WTC11 (cell line): ENCODE measurements around the gene HLA-DPB1. TPM values are rescaled to one million over a fixed set of nuclear protein-coding genes. Genes with fewer than 3 reads are reported as not detected.
"Not testable (repeated sequence)": the region's sequence is repeated elsewhere in the genome, so short reads cannot be mapped to it uniquely, and the experiment has no call there.

Source experiments
- ATAC-seq: fragments of 200-7000 bp; cut with Tn5 transposase; 2 replicates; pipeline ENCODE4 v1.10.0; 2021; ENCODE audit warnings: mild to moderate bottlenecking, moderate library complexity
- CTCF ChIA-PET: fragments of 300-600 bp; sonication (Branson Sonifier 250); formaldehyde crosslinking; loops from one replicate; lab custom pipeline; 2021; ENCODE audit warnings: antibody characterized with exemption; lab: Charles Lee
- POLR2A ChIA-PET: fragments of 350-600 bp; sonication (Branson Sonifier 250); formaldehyde crosslinking; loops from one replicate; lab custom pipeline; 2021; ENCODE audit warnings: antibody characterized with exemption; lab: Charles Lee
- DNase-seq: peaks from one replicate; pipeline ENCODE4 v3.0.0; 2021; ENCODE audit warnings: low spot score
- H3K27ac Mint-ChIP-seq: 2 replicates; pipeline ENCODE4 v1.8.0; 2021; ENCODE audit warnings: mixed read lengths
- H3K27me3 Mint-ChIP-seq: 2 replicates; pipeline ENCODE4 v1.8.0; 2021; ENCODE audit warnings: low read depth, mild to moderate bottlenecking, moderate library complexity, mixed read lengths
- H3K36me3 Mint-ChIP-seq: 2 replicates; pipeline ENCODE4 v1.8.0; 2021; ENCODE audit warnings: mixed read lengths
- H3K4me1 Mint-ChIP-seq: 2 replicates; pipeline ENCODE4 v1.8.0; 2022; ENCODE audit warnings: mixed read lengths
- H3K4me3 Mint-ChIP-seq: 2 replicates; pipeline ENCODE4 v1.8.0; 2021; ENCODE audit warnings: mild to moderate bottlenecking, moderate library complexity, mixed read lengths
- H3K9me3 Mint-ChIP-seq: 2 replicates; pipeline ENCODE4 v1.8.0; 2021; ENCODE audit warnings: mixed read lengths
- AR ChIP-seq: fragments of 250-450 bp; sonication (Bioruptor Pico); IDR thresholded peaks from 2 replicates; pipeline ENCODE4 v1.9.0; 2021; ENCODE audit warnings: mild to moderate bottlenecking
- ATF1 ChIP-seq: sonication (generic); formaldehyde crosslinking; IDR thresholded peaks from 2 replicates; pipeline ENCODE4 v1.8.1; 2023; ENCODE audit warnings: mild to moderate bottlenecking, moderate library complexity, missing genetic modification reagents
- ATF2 ChIP-seq: sonication (generic); formaldehyde crosslinking; IDR thresholded peaks from 2 replicates; pipeline ENCODE4 v1.8.1; 2022; ENCODE audit warnings: low read depth, missing genetic modification reagents, borderline replicate concordance
- CBFB ChIP-seq: sonication (generic); formaldehyde crosslinking; IDR thresholded peaks from 2 replicates; pipeline ENCODE4 v1.8.1; 2022; ENCODE audit warnings: mild to moderate bottlenecking, low read depth, missing genetic modification reagents
- EMX1 ChIP-seq: fragments of 250-450 bp; sonication (Bioruptor Pico); IDR thresholded peaks from 2 replicates; pipeline ENCODE4 v1.8.0; 2021; ENCODE audit warnings: mild to moderate bottlenecking
- JAZF1 ChIP-seq: fragments of 250-450 bp; sonication (Bioruptor Pico); IDR thresholded peaks from 2 replicates; pipeline ENCODE4 v1.9.0; 2021; ENCODE audit warnings: moderate library complexity, mild to moderate bottlenecking, inconsistent platforms
- MLX ChIP-seq: sonication (generic); formaldehyde crosslinking; IDR thresholded peaks from 2 replicates; pipeline ENCODE4 v1.8.1; 2023; ENCODE audit warnings: mild to moderate bottlenecking, missing genetic modification reagents, moderate library complexity
- MXD4 ChIP-seq: fragments of 250-450 bp; sonication (Bioruptor Pico); IDR thresholded peaks from 2 replicates; pipeline ENCODE4 v1.8.0; 2021; ENCODE audit warnings: mild to moderate bottlenecking, moderate library complexity, borderline replicate concordance
- NR2C2 ChIP-seq: sonication (generic); formaldehyde crosslinking; IDR thresholded peaks from 2 replicates; pipeline ENCODE4 v1.8.0; 2022; ENCODE audit warnings: mild to moderate bottlenecking, missing genetic modification reagents
- SOX15 ChIP-seq: fragments of 250-450 bp; sonication (Bioruptor Pico); IDR thresholded peaks from 2 replicates; pipeline ENCODE4 v1.9.0; 2021; ENCODE audit warnings: mild to moderate bottlenecking
- SP1 ChIP-seq: sonication (generic); formaldehyde crosslinking; conservative IDR thresholded peaks from 2 replicates; pipeline ENCODE4 v1.8.1; 2022; ENCODE audit warnings: missing genetic modification reagents
- TP53 ChIP-seq: sonication (generic); formaldehyde crosslinking; IDR thresholded peaks from 2 replicates; pipeline ENCODE4 v1.8.1; 2023; ENCODE audit warnings: mild to moderate bottlenecking, missing genetic modification reagents
- ZNF121 ChIP-seq: sonication (generic); formaldehyde crosslinking; IDR thresholded peaks from 2 replicates; pipeline ENCODE4 v1.8.0; 2023; ENCODE audit warnings: missing genetic modification reagents
- ZNF263 ChIP-seq: sonication (generic); formaldehyde crosslinking; IDR thresholded peaks from 2 replicates; pipeline ENCODE4 v1.8.1; 2022; ENCODE audit warnings: low read depth, mild to moderate bottlenecking, moderate library complexity, missing genetic modification reagents
- ZNF423 ChIP-seq: fragments of 250-450 bp; sonication (Bioruptor Pico); IDR thresholded peaks from 2 replicates; pipeline ENCODE4 v2.1.2; 2022; ENCODE audit warnings: mild to moderate bottlenecking, moderate library complexity
- total RNA-seq: library from RNA; stranded (reverse); gene quantifications from 3 replicates; pipeline ENCODE4 v1.2.3, GENCODE V29; 2021
- TF ChIP-seq, protein P1 (sequence below): sonication (generic); formaldehyde crosslinking; IDR thresholded peaks from 2 replicates; pipeline ENCODE4 v1.8.0; 2022; ENCODE audit warnings: mild to moderate bottlenecking, missing genetic modification reagents
- TF ChIP-seq, protein P2 (sequence below): sonication (generic); formaldehyde crosslinking; IDR thresholded peaks from 2 replicates; pipeline ENCODE4 v1.8.0; 2023; ENCODE audit warnings: missing genetic modification reagents
- TF ChIP-seq, protein P3 (sequence below): sonication (generic); formaldehyde crosslinking; IDR thresholded peaks from 2 replicates; pipeline ENCODE4 v1.8.0; 2022; ENCODE audit warnings: mild to moderate bottlenecking, missing genetic modification reagents
- TF ChIP-seq, protein P4 (sequence below): sonication (generic); formaldehyde crosslinking; IDR thresholded peaks from 2 replicates; pipeline ENCODE4 v1.8.1; 2023; ENCODE audit warnings: mild to moderate bottlenecking, missing genetic modification reagents, borderline replicate concordance

The HLA-DPB1 gene
- total RNA-seq, 1 experiment from 2014 or later: 18.0 TPM

DNA sequence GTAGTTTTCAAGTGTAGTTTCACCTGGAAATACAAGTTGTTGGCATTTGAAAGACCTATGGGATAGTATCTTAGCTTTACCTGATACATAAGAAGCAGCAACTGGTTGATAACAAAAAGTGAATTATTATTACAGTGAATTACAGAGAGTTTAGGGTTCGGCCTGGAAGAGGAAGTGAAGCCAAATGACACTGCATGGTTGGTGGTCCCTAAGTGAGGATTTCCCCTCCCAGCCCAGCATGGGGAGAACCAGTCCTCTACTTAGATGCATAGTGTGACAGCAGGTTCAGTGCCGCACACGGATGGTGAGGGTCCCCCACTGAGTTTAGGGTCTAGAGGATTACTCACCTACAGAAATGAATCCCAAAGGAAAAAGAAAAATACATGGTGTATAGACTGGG, 18.1 kb downstream of the HLA-DPB1 start:
- TF ChIP-seq SOX15 (CRISPR knock-in tag): no peak
- TF ChIP-seq ZNF423 (CRISPR knock-in tag): no peak
- no peak for TF ChIP-seq ATF2 (CRISPR knock-in tag)
- TF ChIP-seq, protein P1, sequence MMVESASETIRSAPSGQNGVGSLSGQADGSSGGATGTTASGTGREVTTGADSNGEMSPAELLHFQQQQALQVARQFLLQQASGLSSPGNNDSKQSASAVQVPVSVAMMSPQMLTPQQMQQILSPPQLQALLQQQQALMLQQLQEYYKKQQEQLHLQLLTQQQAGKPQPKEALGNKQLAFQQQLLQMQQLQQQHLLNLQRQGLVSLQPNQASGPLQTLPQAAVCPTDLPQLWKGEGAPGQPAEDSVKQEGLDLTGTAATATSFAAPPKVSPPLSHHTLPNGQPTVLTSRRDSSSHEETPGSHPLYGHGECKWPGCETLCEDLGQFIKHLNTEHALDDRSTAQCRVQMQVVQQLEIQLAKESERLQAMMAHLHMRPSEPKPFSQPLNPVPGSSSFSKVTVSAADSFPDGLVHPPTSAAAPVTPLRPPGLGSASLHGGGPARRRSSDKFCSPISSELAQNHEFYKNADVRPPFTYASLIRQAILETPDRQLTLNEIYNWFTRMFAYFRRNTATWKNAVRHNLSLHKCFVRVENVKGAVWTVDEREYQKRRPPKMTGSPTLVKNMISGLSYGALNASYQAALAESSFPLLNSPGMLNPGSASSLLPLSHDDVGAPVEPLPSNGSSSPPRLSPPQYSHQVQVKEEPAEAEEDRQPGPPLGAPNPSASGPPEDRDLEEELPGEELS (CRISPR knock-in tag): no peak
- TF ChIP-seq AR (CRISPR knock-in tag): no peak
- TF ChIP-seq ZNF121 (CRISPR knock-in tag): no peak
- CTCF ChIA-PET: no interaction called here
- Mint-ChIP-seq H3K36me3 (peaks cover 4% of the 10 kb centered on the region; the same call in 1 of the 2 replicates), H3K27ac (no peak overlapping the region), H3K4me1 (peaks cover 2% of the 10 kb centered on the region; the same call in 1 of the 2 replicates), H3K4me3 (no peak overlapping the region), H3K27me3 (peaks cover 14% of the 10 kb centered on the region), H3K9me3 (peaks cover 17% of the 10 kb centered on the region)
- DNase-seq: no peak
- POLR2A ChIA-PET: no interaction called here
- ATAC-seq: no peak

DNA sequence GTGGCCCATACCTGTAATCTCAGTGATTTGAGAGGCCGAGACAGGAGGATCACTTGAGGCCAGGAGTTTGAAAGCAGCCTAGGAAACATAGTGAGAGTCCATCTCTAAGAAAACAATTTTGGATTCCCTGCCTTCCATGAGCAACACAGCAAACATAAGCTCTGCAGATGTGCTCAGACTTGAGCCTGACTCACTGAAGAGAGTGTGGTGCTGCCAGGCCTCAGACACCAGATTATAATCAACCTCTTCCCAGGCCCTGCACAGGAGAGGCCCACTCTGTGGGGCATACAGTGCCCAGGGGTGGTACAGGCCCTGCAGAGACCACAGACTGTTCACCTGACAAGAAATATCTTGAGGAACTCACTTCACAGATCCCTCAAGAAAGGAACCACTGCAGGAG, 19.9 kb downstream of the HLA-DPB1 start:
- DNase-seq: no peak
- Mint-ChIP-seq H3K27ac (no peak overlapping the region), H3K36me3 (peaks cover 20% of the 10 kb centered on the region), H3K4me3 (no peak overlapping the region), H3K27me3 (peaks cover 23% of the 10 kb centered on the region), H3K4me1 (peaks cover 2% of the 10 kb centered on the region; the same call in 1 of the 2 replicates), H3K9me3 (peaks cover 36% of the 10 kb centered on the region)
- ChIA-PET CTCF (no interaction called here), POLR2A (no interaction called here)
- ATAC-seq: no peak
- TF ChIP-seq NR2C2 (CRISPR knock-in tag) (no peak), ATF2 (CRISPR knock-in tag) (no peak), ZNF263 (CRISPR knock-in tag) (no peak), MLX (CRISPR knock-in tag) (no peak), CBFB (no peak), JAZF1 (CRISPR knock-in tag) (no peak), ATF1 (CRISPR knock-in tag) (no peak), SOX15 (CRISPR knock-in tag) (no peak), MXD4 (no peak), EMX1 (CRISPR knock-in tag) (no peak), SP1 (CRISPR knock-in tag) (no peak), TP53 (CRISPR knock-in tag) (no peak), ZNF423 (CRISPR knock-in tag) (no peak)
- TF ChIP-seq, protein P2, sequence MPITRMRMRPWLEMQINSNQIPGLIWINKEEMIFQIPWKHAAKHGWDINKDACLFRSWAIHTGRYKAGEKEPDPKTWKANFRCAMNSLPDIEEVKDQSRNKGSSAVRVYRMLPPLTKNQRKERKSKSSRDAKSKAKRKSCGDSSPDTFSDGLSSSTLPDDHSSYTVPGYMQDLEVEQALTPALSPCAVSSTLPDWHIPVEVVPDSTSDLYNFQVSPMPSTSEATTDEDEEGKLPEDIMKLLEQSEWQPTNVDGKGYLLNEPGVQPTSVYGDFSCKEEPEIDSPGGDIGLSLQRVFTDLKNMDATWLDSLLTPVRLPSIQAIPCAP: no peak
- TF ChIP-seq, protein P3, sequence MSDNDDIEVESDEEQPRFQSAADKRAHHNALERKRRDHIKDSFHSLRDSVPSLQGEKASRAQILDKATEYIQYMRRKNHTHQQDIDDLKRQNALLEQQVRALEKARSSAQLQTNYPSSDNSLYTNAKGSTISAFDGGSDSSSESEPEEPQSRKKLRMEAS (CRISPR knock-in tag): no peak
- TF ChIP-seq, protein P4, sequence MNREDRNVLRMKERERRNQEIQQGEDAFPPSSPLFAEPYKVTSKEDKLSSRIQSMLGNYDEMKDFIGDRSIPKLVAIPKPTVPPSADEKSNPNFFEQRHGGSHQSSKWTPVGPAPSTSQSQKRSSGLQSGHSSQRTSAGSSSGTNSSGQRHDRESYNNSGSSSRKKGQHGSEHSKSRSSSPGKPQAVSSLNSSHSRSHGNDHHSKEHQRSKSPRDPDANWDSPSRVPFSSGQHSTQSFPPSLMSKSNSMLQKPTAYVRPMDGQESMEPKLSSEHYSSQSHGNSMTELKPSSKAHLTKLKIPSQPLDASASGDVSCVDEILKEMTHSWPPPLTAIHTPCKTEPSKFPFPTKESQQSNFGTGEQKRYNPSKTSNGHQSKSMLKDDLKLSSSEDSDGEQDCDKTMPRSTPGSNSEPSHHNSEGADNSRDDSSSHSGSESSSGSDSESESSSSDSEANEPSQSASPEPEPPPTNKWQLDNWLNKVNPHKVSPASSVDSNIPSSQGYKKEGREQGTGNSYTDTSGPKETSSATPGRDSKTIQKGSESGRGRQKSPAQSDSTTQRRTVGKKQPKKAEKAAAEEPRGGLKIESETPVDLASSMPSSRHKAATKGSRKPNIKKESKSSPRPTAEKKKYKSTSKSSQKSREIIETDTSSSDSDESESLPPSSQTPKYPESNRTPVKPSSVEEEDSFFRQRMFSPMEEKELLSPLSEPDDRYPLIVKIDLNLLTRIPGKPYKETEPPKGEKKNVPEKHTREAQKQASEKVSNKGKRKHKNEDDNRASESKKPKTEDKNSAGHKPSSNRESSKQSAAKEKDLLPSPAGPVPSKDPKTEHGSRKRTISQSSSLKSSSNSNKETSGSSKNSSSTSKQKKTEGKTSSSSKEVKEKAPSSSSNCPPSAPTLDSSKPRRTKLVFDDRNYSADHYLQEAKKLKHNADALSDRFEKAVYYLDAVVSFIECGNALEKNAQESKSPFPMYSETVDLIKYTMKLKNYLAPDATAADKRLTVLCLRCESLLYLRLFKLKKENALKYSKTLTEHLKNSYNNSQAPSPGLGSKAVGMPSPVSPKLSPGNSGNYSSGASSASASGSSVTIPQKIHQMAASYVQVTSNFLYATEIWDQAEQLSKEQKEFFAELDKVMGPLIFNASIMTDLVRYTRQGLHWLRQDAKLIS (CRISPR knock-in tag): no peak
- TF ChIP-seq, all 79 proteins: peak for 0

GRCh38 chr6:33101121-33101737, 25.4 kb downstream of the HLA-DPB1 start:
- H3K4me1 Mint-ChIP-seq, CTCF ChIA-PET, H3K27ac Mint-ChIP-seq, ATAC-seq, H3K4me3 Mint-ChIP-seq, POLR2A ChIA-PET, DNase-seq: not testable (repeated sequence)
- Mint-ChIP-seq H3K27me3 (peaks cover 33% of the 10 kb centered on the region), H3K36me3 (peaks cover 42% of the 10 kb centered on the region), H3K9me3 (peaks cover 80% of the 10 kb centered on the region)
